ENCODE measurements around the gene CDYL.

DNA sequence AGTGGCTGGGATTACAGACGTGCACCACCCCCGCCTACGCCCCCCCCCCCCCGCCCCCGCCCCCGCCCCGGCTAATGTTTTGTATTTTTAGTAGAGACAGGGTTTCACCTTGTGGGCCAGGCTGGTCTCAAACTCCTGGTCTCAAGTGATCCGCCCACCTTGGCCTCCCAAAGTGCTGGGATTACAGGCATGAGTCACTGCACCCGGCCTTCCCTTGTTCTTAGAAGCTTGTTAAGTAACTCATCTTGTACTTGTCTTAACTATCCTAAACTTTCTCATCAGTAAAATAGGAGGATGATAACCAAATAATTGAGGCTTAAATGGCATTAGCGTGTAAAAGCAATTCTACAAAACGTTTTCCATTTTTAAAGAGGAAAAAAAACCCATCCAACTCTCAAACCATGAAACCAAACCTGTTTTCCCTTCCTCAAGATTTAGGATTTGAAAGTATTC, 4.2 kb downstream of the CDYL start:
- TF ChIP-seq, protein P1, sequence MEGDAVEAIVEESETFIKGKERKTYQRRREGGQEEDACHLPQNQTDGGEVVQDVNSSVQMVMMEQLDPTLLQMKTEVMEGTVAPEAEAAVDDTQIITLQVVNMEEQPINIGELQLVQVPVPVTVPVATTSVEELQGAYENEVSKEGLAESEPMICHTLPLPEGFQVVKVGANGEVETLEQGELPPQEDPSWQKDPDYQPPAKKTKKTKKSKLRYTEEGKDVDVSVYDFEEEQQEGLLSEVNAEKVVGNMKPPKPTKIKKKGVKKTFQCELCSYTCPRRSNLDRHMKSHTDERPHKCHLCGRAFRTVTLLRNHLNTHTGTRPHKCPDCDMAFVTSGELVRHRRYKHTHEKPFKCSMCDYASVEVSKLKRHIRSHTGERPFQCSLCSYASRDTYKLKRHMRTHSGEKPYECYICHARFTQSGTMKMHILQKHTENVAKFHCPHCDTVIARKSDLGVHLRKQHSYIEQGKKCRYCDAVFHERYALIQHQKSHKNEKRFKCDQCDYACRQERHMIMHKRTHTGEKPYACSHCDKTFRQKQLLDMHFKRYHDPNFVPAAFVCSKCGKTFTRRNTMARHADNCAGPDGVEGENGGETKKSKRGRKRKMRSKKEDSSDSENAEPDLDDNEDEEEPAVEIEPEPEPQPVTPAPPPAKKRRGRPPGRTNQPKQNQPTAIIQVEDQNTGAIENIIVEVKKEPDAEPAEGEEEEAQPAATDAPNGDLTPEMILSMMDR (IDR thresholded peaks at IDR 0.05): no peak
- TF ChIP-seq POLR2A (IDR thresholded peaks at IDR 0.05) (no peak), EP300 (IDR thresholded peaks at IDR 0.05) (no peak)

All from suprapubic skin (tissue), 3 donors.